GM12801 (cell line): ENCODE data around the gene GNPNAT1.

ENCODE experiments used
- CTCF ChIP-seq: IDR thresholded peaks from one replicate; pipeline ENCODE4 v1.5.1; 2011; ENCODE audit warnings: control low read depth; ENCODE audit not compliant: insufficient read length; ENCODE audit errors: extremely low read depth

The GNPNAT1 gene

GRCh38 chr14:52776816-52777215, 14.6 kb downstream of the GNPNAT1 start:
- TF ChIP-seq CTCF = no peak

- TF ChIP-seq CTCF = no peak
Observed at GRCh38 chr14:52769887-52770286, 21.5 kb downstream of the GNPNAT1 start.

GRCh38 chr14:52767058-52767833, 24.2 kb downstream of the GNPNAT1 start:
- TF ChIP-seq CTCF = no peak

- TF ChIP-seq CTCF = no peak
Observed at GRCh38 chr14:52759145-52759544, 32.3 kb downstream of the GNPNAT1 start.

DNA sequence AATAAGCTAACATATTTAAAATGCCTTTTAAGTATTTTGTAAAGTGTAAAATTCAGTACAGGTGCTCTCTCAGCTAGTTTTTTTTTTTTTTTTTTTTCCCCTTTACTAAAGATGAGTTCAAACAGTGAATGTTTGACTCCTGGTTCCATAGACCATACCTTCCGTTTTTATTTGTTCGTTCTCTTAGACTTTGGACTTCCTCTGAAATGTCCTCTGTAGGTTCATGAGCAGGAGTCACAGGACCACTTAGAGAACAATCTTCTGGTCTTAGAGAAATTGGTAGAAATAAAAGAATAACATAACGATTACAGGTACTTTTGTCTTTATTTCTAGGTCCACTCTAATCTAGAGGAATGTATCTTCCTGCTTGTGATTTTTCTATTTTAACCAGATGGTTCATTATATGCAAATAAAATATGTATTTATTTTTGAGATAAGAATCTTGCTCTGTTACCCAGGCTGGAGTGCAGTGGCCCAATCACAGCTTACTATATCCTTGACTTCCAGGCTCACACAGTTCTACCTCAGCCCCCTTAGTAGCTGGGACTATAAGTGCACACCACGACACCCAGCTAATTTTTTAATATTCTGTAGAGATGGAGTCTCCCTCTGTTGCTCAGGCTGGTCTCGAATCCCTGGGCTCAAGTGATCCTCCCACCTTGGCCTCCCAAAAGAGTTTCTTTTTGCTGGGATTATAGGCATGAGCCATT, 35.6 kb downstream of the GNPNAT1 start:
- TF ChIP-seq CTCF = no peak

DNA sequence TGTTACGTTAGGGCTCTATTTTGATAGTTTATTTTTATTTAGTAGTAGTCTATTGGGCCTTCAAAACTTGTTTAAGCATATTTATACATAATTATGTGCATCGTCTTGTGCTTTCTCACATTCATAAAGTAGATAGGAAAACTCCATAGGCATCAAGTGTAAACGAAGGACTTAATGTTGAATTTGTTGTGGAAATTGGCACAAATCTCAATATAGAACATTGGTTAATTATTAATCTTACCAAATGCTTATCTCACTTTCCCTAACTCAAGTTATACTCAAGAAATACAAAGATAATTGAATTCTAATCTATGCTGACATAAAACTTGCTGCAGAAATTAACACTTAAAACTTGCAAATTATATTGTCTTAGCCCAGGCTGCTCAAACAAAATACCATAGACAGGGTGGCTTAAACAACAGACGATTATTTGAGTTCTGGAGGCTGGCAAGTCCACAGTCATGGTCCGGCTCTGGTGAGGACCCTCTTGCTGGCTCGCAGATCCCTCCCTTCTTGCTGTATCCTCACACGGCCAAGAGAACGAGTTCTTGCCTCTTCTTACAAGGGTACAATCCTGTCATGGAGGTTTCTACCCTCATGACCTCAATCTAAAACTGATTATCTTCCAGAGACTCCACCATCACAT, 42.6 kb downstream of the GNPNAT1 start:
- no peak for TF ChIP-seq CTCF

DNA sequence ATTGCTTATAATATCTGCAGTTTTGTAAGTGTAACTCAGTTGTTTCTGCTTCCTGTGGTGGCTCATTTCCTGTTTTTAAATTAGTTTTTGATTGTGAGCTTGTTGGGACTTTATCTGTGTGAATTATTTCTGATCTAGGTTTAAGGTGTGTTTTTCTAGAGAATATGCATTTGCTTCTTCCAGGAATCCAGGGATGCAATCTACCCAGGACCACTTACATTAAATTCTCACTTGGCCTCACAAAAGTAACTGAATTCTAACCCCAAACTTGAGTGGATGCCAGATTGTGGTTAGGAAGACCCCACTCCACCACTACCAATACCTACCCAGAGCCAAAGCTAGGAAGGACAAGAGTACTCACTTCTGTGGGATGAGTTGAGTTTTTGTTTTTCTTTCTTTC, 49.5 kb downstream of the GNPNAT1 start:
- TF ChIP-seq CTCF = no peak
